DMS114 treated with DMSO at 0.1 percent for 48 hours (cell line): ENCODE results near the gene PACS2.

ENCODE experiments used
- DNase-seq: peaks from one replicate; lab custom pipeline; 2025; ENCODE audit not compliant: unreplicated experiment; lab: John Stamatoyannopoulos, UW

PACS2 gene

GRCh38 chr14:105436891-105437722 is 122.6 kb downstream of the PACS2 start:
- no peak for DNase-seq

GRCh38 chr14:105437723-105438500 is 123.4 kb downstream of the PACS2 start:
- DNase-seq: no peak

- DNase-seq: no peak
Observed at GRCh38 chr14:105439179-105439578, 124.6 kb downstream of the PACS2 start.

- no peak for DNase-seq
Observed at GRCh38 chr14:105439710-105440553, 125.4 kb downstream of the PACS2 start.

- no peak for DNase-seq
Observed at GRCh38 chr14:105440554-105440900, 126.0 kb downstream of the PACS2 start.

GRCh38 chr14:105440992-105441391 is 126.4 kb downstream of the PACS2 start:
- no peak for DNase-seq

- no peak for DNase-seq
Observed at GRCh38 chr14:105442125-105442524, 127.6 kb downstream of the PACS2 start.

- DNase-seq: no peak
Observed at GRCh38 chr14:105442834-105443233, 128.3 kb downstream of the PACS2 start.

GRCh38 chr14:105444859-105445258 is 130.3 kb downstream of the PACS2 start:
- no peak for DNase-seq

- no peak for DNase-seq
Observed at GRCh38 chr14:105445290-105445689, 130.7 kb downstream of the PACS2 start.

- no peak for DNase-seq
Observed at GRCh38 chr14:105445901-105446845, 131.6 kb downstream of the PACS2 start.

GRCh38 chr14:105446971-105447370 is 132.4 kb downstream of the PACS2 start:
- DNase-seq: no peak
